GM21723 (cell line): ENCODE measurements around the gene POU2F1.
"Not testable (repeated sequence)": the region's sequence is repeated elsewhere in the genome, so short reads cannot be mapped to it uniquely, and the experiment has no call there.

Experiments used
- ATAC-seq: cut with Tn5 transposase; IDR thresholded peaks from one replicate; pipeline ENCODE4 v1.9.1; 2021; ENCODE audit warnings: mild to moderate bottlenecking, moderate library complexity; ENCODE audit not compliant: unreplicated experiment

POU2F1 gene

DNA sequence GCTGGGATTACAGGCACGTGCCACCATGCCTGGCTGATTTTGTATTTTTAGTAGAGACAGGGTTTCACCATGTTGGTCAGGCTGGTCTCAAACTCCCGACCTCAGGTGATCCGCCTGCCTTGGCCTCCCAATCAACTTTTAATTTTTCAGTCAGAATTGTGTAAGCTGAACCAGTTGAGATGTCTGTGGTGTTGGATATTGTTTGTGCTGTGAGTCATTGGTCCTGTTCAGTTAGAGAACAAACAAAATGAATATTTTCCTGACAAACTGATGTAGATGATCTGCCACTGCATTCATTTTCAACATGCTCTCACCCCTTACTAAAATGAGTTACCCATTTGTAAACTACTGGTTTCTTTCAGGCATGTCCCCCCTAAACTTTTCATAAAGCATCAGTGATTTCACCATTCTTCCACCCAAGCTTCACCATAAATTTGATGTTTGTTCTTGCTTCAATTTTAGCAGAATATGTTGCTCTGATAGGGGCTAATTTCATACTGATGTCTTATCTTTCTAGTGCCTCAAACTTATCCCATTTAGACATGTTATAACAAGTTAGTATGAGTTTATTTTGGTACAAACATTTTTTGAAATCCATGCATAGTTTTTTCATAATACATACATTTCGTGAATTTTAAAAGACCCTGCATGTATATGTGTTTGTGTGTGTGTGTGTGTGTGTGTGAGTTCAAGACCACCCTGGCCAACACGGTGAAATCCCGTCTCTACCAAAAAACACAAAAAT lies 15.2 kb upstream of the POU2F1 start:
- ATAC-seq: not testable (repeated sequence)

DNA sequence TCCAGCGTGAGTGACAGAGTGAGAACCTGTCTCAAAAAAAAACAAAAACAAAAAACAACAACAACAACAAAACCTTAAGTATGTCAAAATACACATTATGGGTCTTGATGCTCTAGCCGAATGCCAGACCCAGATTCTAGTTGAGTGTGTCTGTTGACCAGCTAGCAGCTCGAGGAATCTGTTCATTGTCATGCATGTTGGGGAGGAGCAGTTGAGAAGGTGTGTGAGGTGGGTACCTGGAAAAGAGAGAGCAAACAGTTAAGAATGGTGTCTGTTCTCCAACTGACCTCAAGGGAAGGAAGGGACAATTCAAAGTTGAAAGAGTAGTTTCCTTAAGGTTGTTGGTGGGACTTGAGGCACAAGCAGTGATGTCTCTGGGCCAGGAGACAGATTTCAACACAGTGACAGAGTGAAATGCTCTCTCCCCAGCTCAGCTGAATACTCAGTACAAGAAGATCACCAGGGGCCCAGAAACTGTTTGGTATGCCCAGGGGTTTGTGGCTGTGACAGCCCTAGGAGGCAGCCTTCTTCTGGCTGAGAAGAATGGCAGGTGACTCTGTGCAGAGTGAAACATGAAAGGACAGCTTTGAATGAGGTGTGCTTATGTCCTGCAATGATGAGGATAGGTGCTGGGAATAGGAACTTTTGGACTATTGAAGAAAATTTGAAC lies 14.4 kb upstream of the POU2F1 start:
- no peak for ATAC-seq

DNA sequence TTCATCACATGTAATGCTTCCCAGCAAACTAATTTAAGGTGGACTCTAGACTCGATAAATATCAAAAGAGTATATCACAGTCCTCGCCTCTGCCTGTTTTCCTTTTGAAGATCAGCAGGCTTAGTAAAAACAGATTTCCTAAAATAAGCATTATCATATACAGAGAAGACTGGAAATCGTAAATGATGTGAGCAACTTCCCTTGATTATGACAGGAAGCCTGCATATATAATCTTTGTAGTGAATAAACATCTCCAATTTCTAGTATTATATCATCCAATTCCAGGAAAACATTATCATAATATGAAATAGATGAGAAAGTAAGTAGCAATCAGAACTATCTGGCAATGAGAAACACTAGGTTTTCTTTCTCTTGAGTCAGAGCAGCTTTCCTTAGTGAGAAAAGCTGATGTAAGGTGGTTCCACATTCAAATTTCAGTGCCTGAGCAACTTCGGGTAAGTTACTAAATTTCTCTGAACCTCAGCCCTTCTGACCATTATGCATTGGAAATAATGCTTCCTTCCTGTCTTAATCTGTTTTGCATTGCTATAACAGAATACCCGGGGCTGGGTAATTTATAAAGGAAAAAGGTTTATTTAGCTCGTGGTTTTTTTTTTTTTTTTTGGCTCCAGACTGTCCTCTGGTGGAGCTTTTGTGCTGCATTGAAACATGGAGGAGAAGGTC lies 12.6 kb upstream of the POU2F1 start:
- no peak for ATAC-seq

DNA sequence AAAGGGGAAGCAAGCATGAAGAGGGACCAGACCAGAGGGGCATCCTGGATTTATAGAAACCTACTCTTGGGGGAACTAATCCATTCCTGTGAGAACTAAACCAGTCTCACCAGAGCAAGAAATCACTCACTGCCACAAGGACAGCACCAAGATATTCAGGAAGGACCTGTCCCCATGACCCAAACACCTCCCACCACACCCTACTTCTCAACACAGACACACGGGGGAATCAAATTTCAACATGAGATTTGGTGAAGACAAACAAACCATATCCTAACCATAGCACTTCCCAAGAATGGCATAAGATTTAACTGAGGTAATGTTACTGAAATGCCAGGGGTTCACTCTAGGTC lies 12.1 kb upstream of the POU2F1 start:
- ATAC-seq: no peak

DNA sequence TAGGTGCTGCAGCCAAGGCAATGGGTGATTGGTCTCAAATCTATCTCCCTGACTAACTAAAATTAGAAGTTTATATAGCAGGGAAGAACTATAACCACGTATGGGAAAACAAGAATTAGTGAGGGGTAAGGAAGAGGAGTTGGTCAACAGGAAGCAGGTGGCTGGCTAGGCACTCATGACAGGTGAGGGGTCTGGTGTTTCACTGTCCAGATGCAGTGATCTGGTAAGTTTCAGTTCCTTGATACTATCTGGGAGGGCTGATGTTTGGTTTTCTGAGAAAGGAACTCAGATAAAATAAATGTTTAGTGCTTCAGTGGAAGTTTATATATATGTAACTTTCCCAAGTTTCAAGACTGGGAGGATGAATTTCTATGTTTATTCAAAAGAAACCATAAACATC lies 11.6 kb upstream of the POU2F1 start:
- ATAC-seq: no peak

DNA sequence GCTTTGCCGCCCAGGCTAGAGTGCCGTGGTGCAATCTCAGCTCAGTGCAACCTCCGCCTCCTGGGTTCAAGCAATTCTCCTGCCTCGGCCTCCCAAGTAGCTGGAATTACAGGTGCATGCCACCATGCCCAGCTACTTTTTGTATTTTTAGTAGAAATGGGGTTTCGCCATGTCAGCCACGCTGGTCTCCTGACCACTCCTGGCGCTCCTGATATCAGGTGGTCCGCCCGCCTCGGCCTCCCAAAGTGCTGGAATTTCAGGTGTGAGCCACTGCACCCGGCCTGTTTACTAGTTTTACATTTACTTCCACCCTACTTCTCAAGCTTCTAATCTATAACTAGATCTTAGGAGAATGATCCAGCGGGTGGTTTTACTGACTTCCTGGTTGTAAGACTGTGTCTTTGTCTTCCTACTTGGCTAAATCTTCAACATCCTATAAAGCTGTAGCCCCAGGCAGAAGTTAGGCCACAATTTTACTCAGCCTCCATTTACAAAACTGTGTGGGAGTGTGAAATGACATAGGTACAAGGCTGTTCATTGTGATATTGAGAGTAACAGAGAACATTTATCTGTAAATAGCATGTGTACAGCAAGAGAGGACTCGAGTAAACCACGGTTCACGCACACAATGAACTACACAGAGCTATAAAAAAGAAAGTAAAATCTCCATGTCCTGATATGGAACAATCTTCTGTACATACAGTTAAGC lies 9.6 kb upstream of the POU2F1 start:
- no peak for ATAC-seq

DNA sequence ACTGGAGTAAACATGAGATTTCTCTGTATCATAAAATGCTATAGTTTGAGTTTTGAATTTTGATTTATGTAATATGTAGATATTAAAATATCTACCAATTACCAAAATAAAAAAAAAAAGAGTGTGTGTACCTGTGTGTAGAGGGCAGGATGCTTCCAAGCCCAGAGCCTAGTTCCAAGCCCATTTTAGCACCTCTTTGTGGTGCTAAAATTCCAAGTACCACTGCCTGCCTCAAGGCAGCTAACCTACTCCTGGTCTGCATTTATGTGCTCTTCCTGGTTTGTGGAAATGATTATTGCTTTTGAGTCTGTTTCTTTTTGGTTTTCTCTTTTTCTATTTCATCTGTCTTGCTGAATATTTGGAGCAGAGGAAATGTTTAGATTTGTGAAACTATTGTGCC lies 8.7 kb upstream of the POU2F1 start:
- no peak for ATAC-seq

DNA sequence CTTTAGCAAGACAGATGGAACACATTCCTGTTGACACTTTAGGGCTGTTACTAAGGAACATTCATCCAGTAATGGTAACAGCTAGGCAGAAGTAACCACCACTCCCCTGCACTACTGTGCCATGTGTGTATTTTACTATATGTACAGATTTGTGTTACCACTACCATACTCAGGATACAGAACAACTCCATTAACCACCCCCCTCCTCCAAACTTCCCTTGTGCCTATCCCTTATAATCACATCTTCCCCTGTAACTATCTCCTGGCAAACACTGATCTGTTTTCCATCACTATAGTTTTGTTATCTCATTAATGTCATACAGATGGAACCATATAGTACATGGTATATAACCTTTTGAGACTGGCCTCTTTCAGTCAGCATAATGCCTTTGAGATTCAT lies 3.9 kb upstream of the POU2F1 start:
- ATAC-seq: no peak

DNA sequence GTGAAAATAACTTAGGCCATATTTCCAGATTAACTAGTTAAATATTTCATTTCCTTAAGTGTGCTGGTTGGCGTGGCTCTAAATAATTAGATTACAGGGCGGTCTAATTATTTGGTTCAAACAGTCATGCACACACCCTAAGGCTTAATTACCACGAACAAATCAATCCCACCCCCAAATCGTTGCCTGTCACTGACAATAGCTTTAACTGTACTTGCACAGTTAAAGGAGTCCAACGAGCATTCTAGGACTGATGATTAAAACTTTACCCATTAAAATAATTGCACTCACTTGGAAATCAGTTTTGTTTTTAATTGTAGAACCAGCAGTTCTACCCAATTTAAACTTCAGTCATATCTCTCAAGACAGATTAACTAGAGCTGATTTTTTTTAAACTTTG lies 1.5 kb upstream of the POU2F1 start:
- no peak for ATAC-seq

DNA sequence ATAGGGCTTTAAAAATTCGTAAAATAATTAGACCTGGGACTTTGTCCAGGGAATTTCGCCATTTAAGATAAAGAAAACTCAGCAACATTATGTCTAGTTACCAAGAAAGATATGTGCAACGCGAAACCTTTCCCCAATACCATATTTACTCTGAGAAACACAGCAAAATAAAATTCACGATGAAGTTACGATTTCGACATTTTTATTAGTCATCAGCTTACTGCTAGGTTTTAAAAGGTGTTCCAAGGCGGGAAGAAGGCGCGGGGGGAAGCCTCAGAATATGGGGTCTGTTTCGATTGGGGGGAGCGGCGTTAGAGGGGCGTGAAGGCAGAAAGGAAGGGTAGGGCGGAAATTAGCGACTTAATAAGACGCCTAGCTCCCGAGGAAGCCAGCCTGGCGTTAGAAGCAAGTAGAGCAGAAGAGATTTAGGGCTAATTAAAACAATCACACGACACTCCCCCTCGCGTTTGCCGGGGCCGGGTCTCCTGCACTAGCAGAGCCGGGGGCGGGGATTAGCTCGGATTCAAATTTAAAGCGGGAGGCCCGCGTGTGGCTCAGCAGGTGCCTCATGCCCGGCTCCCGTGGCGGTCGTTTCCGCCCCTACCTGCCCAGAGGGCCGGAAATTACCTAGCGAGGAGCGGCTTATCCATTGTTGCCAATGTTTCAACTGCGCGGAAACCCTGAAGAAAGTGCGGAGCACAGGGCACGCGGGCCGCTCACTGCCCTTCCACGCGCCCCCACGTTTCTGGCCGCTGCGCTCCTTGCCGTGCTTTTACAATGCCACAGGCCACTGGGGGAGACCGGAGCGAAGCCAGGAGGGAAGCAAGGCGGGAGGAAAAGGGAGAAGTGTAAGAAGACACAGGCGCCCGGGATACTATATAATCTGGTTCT lies 795 bp upstream of the POU2F1 start:
- peak; percentile 41 for ATAC-seq

DNA sequence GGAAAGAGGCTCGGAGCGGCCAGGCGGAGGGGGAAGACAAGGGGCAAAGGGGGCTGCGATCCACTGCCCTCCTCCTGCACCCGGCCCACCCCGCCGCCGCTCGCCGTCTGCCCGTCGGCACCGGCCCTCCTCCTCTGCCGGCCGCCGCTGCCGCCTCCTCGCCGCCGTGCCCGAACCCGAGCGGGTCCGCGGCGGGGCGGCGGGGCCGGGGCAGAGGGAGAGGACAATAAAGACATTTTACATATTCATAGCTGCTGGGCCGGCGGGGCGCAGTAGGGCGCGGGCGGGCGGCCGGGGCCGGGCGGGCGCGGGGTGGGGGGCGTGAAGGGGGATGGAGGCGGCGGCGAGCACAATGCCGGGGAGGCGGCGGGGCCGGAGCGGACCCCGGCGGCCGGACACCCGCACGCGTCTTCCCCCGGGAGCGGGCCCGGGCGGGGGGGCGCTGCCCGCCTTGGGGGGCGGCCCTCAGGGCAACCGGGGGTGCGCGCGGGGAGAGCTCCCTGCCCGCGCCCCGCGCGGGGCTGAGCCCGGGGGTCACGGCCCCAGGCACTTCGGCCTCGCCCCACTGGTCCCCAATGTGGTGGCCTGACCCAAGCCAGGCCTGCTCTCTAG lies 546 bp downstream of the POU2F1 start:
- ATAC-seq: peak; percentile 10

DNA sequence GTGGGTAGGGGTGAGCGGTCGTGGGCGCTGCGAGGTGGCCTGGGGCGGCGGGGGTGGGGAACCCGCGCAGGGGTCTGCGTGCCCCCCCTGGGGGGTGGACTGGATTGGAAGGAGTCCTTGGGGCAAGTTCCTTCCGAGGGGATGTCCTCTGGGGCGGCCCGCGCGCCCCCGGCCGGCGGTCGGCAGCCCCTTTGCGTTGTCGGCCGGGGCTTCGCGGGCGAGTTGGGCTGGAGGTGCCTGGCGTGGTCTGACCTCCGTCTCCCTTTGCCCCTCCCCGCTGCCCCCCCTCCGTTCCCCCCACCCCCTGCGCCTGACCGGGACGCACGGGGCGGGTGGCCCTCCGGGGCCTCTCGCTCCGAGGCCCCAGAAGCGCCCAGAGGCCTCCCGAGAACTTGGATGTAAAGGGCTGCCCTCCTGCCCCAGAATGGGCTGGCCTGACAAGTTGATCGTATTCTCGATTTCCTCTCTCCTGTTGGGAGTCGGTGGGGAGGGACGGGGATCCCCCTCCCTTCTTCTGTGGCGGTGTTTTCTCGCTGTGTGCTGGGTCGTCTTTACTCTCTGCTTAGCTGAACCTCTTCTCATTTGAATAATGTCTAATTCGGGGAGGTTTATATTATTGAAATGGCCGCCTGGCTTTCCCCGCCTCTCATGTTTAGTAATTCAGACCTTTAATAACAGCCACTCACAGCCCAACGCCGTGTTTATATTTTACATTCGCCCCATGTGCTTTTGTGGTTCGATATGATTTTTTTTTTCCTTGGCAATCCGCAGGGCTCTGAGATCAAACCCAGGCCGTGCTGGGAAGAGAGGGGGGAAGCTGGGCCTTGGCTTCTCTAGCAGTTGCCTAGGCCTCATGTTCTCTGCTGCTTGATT lies 1.3 kb downstream of the POU2F1 start:
- ATAC-seq: peak; percentile 63

DNA sequence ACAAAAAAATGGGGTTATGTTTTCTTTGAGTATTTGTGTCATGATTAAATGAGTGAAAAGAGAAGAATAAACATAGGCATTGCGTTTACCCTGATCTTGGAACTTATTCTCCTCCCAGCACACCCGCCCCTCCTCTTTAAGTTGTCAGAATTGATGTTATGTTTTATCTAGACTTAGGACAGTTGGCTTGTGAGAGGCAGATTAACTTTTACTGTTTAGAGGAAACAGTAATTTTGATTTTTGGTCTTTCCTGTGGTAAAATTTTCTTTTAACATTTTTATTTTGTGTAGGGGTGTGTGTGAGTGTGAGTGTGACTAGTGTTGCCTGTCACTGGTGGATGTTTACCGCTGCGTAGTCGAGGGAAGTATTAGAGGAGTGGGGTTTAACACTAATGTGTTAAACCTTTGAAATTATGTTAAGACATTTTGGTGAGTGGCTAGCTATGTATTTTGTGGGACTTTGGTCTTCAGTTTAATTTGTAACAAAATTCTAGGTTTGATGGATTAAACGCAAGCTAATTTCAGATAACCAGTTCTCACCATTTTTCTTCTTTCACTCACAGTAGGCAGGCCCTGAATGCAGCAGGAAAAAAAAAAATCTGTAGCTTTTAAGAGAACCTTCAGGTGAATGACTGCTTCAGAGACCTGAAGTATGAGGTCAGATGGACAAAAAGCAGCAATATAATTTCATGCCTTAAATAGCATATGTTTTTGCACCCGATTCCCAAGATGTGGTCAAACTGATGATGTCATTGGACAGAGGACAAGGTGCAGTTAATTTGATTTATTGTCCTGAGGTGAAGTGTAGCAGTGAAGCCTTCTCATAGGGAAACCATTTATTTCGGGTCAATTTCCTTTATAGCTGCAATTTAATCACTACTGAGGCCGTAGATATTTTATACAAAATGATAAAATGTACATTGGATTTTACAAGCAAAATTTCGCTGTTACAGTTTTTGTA lies 2.7 kb downstream of the POU2F1 start:
- no peak for ATAC-seq

DNA sequence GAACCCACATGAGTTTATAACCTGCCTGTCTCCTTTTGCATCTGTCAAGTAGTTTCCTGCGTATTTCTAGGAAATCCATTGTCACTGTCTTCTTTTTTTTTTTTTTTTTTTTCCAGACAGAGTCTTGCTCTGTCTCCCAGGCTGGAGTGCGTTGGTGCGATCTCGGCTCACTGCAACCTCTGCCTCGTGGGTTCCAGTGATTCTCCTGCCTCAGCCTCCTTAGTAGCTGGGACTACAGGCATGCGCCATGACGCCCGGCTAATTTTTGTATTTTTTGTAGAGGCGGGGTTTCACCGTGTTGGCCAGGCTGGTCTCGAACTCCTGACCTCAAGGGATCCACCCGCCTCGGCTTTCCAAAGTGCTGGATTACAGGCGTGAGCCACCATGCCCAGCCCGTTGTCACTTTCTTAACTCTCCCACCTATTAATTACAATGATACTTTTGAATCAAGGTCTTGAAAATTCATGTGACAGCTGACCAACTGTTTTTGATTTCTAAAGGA lies 4.1 kb downstream of the POU2F1 start:
- not testable (repeated sequence) for ATAC-seq

DNA sequence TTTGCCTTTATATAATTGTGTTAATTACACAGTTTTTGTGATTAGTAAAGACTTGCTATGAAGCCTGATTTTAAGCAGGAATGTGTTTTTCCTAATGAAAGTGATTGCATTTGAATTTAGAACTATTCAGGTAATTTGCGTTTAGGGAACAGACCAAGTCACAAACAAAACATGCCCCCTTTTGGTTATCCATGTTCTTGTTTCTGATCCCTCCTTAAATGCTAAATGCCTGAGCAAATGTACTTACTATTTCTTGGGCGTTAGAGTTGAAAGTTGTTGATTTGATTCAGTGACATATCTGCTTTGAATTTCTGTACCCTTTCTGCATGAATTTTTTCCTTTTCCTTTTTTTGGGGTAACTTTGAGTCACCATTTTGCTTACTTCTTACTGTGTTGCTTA lies 5.2 kb downstream of the POU2F1 start:
- no peak for ATAC-seq

DNA sequence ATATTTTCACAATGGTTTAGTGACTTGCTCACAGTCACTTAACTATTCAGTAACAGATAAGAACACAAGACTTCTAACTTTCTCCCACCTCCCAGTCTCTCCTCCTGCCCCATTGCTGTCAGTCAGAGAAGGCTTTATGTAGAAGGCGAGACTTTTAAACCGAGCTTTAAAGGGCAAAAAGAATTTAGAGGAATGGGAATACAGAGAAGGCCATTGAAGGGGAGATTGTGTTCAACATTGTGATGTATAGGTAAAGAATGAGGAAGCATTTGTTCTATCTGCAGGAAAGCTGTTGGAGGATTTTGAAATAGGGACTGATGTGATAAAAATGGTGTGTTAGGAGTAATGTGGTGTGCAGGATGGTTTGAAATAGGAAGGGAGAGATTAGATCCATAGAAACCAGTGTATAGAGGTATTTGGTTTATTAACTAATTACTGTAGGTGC lies 7.3 kb downstream of the POU2F1 start:
- ATAC-seq: no peak

DNA sequence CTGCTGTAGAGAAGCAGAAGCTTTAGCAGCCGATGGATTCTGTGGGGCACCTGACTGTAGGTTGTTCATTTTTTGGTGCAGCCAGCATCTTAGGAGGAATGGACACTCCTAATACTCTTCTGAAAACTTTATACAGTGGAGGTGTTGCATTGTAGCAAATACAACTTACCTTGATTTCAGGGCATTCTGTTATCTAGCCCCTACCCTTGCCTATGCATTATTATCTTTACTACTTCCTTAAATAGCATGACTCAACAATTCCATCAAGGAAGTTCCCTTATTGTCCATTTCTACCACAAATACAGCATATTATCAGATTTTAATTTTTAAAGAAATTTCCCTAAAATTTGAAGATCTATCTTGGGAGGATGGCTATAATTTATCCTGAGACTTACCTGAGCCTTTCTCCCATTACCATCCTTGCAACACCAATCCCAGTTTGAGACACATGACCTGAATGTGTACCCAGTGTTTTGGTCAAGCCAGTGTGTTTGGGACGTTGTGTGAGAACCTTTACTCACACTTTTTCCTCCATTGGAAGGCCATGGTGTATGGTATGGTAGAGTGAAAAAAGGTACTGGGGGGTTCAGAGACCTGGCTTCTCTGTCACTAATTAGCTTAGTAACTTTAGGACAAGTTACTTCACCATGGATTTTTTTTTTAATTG lies 9.2 kb downstream of the POU2F1 start:
- no peak for ATAC-seq
